NB4 (cell line): ENCODE measurements around the gene DAPP1.

ENCODE experiments used
- POLR2A ChIP-seq: IDR thresholded peaks from 2 replicates; pipeline ENCODE4 v1.6.1; 2011; ENCODE audit warnings: mild to moderate bottlenecking; ENCODE audit not compliant: insufficient read length; ENCODE audit errors: extremely low read depth
- TF ChIP-seq, protein P1 (sequence below): IDR thresholded peaks from one replicate; pipeline ENCODE4 v1.5.1; 2012; ENCODE audit warnings: low read depth, low read length

DNA sequence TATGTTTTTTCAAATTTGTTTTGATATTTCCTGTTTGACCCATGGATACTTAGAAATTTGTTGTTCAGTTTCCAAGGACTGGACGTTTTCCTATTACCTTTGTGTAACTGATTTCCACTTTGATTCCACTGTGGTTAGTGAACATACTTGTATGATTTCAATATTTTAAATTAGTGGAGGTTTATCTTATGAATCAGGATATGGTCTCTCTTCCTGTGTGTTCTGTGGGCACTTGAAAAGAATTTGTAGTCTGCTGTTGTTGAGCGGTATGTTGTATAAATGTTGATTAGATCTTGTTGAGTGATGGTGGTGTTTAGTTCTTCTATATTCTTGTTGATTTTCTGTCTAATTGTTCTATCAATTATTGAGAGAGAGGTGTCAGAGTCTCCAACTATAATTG lies 98.8 kb downstream of the DAPP1 start:
- no peak for TF ChIP-seq POLR2A
- TF ChIP-seq, protein P1, sequence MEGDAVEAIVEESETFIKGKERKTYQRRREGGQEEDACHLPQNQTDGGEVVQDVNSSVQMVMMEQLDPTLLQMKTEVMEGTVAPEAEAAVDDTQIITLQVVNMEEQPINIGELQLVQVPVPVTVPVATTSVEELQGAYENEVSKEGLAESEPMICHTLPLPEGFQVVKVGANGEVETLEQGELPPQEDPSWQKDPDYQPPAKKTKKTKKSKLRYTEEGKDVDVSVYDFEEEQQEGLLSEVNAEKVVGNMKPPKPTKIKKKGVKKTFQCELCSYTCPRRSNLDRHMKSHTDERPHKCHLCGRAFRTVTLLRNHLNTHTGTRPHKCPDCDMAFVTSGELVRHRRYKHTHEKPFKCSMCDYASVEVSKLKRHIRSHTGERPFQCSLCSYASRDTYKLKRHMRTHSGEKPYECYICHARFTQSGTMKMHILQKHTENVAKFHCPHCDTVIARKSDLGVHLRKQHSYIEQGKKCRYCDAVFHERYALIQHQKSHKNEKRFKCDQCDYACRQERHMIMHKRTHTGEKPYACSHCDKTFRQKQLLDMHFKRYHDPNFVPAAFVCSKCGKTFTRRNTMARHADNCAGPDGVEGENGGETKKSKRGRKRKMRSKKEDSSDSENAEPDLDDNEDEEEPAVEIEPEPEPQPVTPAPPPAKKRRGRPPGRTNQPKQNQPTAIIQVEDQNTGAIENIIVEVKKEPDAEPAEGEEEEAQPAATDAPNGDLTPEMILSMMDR, result no peak
